NCI-H2029 (cell line): ENCODE data around the gene PCBP4.
"Not testable (repeated sequence)": the region's sequence is repeated elsewhere in the genome, so short reads cannot be mapped to it uniquely, and the experiment has no call there.

Experiments
- DNase-seq: peaks from one replicate; lab custom pipeline; 2025; lab: John Stamatoyannopoulos, UW

PCBP4 gene

DNA sequence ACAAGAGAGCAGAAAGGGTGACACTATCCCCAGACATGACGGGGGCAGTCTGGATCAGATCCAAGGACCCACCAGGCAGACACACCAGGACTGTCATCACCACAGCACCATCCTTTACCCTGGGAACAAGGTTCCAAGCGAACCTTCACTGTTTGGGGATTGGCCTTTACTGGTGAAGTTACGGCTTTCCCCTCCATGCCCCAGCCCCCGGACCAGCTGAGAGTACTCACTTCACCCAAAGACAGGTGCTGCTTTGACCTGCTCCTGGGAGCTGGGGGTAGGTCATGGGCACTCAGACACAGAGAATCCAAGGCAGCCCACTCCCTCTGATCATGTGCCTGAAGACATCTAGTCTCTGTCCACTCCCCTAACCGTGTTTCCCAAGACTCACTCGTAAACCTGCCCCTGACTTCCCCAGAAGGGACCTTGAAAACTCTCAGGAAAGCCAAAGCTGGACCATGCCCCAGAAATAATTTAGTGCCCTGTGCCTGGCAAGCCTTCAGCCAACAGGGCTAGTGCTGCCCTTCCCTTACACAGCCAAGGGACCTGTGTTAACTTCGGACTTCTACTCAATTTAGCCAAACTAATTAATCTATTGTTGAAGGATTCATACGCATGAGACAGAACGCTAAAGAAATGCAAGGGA, 28.4 kb downstream of the PCBP4 start:
- no peak for DNase-seq

DNA sequence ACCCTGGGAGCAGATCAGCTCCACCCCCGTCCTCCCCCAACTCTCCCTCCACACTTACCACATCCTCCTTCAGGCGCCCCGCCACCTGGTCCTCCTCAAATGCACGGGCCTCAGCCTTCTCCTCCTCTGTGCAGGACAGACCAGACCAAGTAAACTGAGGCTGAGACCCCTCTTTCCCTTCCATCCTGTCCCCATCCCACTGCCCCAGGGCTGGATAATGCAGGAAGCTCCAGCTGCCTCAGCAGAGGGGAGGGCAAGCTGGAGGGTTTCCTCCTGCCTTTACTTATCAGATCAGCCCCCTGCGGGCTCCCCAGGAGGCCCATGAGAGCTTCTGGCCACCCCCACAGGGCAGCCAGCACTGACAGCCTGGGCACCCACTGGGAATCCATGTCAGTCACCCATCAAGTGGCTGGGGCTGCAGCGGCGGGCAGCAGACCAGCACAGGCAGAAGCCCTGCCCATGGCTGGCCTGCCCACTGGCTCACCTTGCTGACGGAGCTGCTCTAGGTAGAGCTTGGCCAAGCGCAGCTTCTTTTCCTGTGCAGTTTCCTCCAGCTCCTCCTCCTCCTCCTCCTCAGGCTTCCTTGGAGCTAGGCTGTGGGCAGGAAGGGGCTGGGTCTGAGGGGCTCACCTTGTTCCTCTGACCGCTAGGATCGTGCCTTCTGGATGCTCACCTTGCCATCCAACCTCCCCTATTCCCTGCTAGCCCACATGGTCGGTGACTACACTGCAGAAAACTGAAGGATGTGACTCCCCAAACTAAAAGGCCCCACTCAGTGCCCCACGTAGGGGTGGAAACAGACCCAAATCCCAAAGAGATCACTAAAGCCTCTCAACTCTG, 29.4 kb downstream of the PCBP4 start:
- DNase-seq: no peak

DNA sequence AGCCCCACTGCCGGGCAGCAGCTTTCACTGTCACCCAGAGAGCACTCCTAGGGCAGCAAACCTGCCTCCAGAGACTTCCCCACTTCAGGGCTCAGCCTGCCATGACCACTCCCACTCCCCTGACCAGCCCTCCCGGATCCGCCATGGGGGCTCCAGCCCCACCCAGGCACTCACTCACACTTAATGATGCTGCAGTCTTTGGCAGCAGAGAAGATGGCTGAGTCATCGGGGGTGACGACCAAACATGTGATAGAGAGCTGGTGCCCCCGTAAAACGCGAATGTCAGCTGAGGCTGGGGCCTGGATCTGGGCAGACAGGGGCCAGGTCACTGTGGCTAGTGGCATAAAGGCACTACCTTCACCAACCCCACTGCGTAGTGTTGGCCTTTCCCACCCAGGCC, 30.2 kb downstream of the PCBP4 start:
- DNase-seq: no peak

GRCh38 chr3:51935886-51936755, 31.1 kb downstream of the PCBP4 start:
- DNase-seq: no peak

GRCh38 chr3:51934991-51935885, 32.0 kb downstream of the PCBP4 start:
- no peak for DNase-seq

- no peak for DNase-seq
These were observed 33.0 kb downstream of the PCBP4 start for GRCh38 chr3:51934139-51934850.

GRCh38 chr3:51933471-51934138, 33.6 kb downstream of the PCBP4 start:
- no peak for DNase-seq

DNA sequence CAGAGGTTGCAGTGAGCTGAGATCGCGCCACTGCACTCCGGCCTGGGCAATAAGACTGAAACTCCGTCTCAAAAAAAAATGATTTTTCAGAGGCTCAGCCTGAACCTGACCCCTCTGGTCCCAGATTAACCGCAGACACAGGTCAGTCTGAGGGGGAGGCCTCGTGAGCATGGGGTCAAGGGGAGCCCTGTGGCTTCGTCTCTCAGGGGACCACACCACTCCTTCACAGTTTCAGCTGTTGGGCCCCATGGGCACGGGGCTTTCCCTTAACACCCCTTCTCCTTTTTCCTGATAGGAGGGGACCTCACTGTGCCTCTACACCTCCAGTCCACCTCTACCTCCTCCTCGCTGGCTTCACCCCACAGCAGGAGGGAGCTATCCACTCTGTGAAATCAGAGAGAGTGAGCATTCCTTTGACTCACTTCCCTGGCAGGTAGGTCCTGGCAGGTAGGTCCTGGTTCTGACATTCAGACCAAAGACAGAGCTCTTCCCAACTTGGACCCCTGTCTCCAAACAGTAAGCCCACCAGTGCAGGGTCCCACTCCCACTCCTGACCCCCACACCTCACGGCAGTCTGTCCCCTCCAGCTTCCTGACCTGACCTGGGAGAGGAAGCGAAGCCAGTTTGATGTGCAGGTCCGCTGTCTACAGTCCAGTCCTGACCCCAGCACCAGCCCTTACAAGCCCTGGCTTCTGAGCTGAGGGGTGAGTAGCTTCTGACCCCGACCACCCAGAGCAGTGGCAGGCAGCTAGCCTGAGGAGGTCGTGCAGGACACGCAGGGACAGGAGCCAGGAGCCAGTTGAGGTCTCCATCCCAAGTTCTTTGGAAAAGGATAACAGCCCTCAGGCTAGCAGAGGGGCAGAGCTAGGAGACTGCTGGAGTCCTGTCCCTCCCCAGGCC, 34.5 kb downstream of the PCBP4 start:
- no peak for DNase-seq

GRCh38 chr3:51931756-51932155, 35.5 kb downstream of the PCBP4 start:
- no peak for DNase-seq

- no peak for DNase-seq
These were observed 36.8 kb downstream of the PCBP4 start for GRCh38 chr3:51930439-51930838.

- no peak for DNase-seq
These were observed 37.7 kb downstream of the PCBP4 start for GRCh38 chr3:51929420-51930003.

DNA sequence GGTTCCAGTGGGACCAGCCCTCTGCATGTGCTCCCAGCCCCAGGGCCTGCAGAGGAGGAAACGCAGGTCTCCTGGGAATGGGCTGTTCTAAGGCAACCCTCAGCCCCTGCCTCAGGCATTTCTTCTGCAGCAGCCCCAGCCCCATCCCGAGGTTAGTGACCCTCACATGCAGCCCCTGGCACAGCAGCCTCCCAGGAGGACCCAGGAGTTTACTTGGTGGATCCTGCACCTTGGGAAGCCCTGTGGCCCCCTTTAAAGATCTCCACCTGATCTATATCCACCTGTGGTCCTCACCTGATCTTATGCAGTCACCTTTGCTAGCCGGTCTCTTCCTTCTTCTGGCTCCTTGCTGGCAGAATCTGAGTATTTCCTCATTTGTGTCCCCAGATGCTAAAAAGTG, 38.3 kb downstream of the PCBP4 start:
- DNase-seq: not testable (repeated sequence)

DNA sequence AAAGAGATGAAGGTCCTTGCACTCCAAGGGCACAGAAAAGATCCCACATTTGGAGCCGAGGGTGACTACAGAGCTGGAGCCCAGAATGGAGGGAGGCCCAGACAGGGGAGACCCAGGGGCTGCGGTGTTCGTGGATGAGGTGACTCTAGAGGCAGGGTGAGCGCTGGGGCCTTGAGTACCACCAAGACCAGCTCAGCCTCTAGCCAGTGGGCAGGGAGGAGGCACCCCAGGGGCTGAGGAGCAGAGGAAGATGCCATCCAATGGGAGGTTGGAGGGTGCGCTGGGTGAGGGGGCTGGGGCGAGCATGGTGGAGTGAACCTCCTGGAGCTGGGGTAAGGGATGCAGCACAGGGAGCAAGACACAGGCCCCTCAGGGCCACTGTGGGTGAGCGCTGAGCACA, 38.8 kb downstream of the PCBP4 start:
- no peak for DNase-seq

GRCh38 chr3:51927061-51927977, 39.9 kb downstream of the PCBP4 start:
- DNase-seq: no peak

- DNase-seq: no peak
These were observed 46.1 kb downstream of the PCBP4 start for GRCh38 chr3:51921081-51921578.

DNA sequence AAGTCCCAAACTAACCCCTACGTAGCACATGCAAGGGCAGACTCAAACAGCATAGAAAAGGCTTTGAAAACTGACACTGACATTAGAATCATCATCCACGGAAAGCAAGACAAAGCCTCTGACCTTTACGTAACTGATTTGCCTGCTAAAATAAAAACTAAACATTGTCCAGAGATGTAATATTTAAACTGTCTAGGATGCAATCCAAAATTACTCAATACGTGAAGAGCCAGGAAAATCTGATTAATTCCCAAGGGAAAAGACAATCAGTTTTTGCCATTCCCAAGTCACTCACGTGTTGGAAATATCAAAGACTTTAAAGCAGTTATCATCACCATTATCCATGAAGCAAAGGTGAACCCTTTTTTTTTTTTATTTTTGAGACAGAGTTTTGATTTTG, 50.8 kb downstream of the PCBP4 start:
- DNase-seq: no peak

- DNase-seq: no peak
These were observed 59.2 kb downstream of the PCBP4 start for GRCh38 chr3:51908026-51908425.
